Peyer's patch (tissue), 4 donors: ENCODE results near the gene ARL8B. TPM values are rescaled to one million over a fixed set of nuclear protein-coding genes. Genes with fewer than 3 reads are reported as not detected.
"Not testable (repeated sequence)": the region's sequence is repeated elsewhere in the genome, so short reads cannot be mapped to it uniquely, and the experiment has no call there.

ENCODE experiments used
- DNase-seq, 3 donors: peaks; one replicate each; pipeline ENCODE4 v3.0.0-alpha.2; 2017 to 2019
- H3K27ac ChIP-seq, 4 donors: fragments of 200-600 bp; sonication (generic); one replicate each; pipeline ENCODE4 v1.5.1; 2016 to 2019
- H3K27me3 ChIP-seq, 2 donors: fragments of 200-600 bp; sonication (generic); one replicate each; pipeline ENCODE4 v1.5.1; 2019
- H3K36me3 ChIP-seq, 3 donors: fragments of 200-600 bp; sonication (generic); one replicate each; pipeline ENCODE4 v1.5.1; 2016 to 2019
- H3K4me1 ChIP-seq, 4 donors: fragments of 200-600 bp; sonication (generic); one replicate each; pipeline ENCODE4 v1.5.1; 2016 to 2019
- H3K4me3 ChIP-seq, 4 donors: fragments of 200-600 bp; sonication (generic); 1 replicate in 3 of 4; 2 replicates in 1 of 4; pipeline ENCODE4 v1.5.1; 2016 to 2019; ENCODE audit warnings: mild to moderate bottlenecking in 1 of 4
- H3K9me3 ChIP-seq, 4 donors: fragments of 200-600 bp; sonication (generic); one replicate each; pipeline ENCODE4 v1.5.1; 2016 to 2019; ENCODE audit warnings: mild to moderate bottlenecking in 1 of 4
- CTCF ChIP-seq, 6 experiments: fragments of 450-650 bp in 4 of 6; fragments of 200-600 bp in 2 of 6; sonication (generic) in 1 of 6; IDR thresholded peaks; one replicate each; pipeline ENCODE4 v1.5.1; 2017 to 2019; ENCODE audit warnings: antibody characterized with exemption in 6 of 6, mild to moderate bottlenecking in 3 of 6, moderate library complexity in 1 of 6
- POLR2A ChIP-seq, 2 donors: fragments of 450-650 bp; IDR thresholded peaks; one replicate each; pipeline ENCODE4 v1.5.1; 2017; ENCODE audit warnings: antibody characterized with exemption in 2 of 2, mild to moderate bottlenecking in 2 of 2, moderate library complexity in 2 of 2
- total RNA-seq, 4 donors: library from RNA; depleted of rRNA; stranded (reverse); fragments of >200 nt; gene quantifications; one replicate each; pipeline ENCODE4 v1.1.0, GENCODE V29; 2016

The ARL8B gene
- total RNA-seq, 4 donors from 2014 or later, result 32.6 to 47.0 (median 36.8) TPM

GRCh38 chr3:5166846-5167245 is 44.8 kb downstream of the ARL8B start:
- H3K4me1 ChIP-seq, result peaks cover 0 to 6% (median 2%) of the 10 kb centered on the region in 4 donors
- DNase-seq, result no peak

GRCh38 chr3:5168110-5168509 is 46.0 kb downstream of the ARL8B start:
- Histone ChIP-seq H3K27me3 (no peaks in the 10 kb centered on the region), H3K36me3 (peaks cover 0 to 17% (median 0%) of the 10 kb centered on the region in 3 donors), H3K4me1 (peaks cover 0 to 6% (median 0%) of the 10 kb centered on the region in 4 donors), H3K27ac (no peak overlapping the region), H3K4me3 (no peak overlapping the region), H3K9me3 (no peaks in the 10 kb centered on the region)
- DNase-seq, result no peak
- TF ChIP-seq CTCF (IDR thresholded peaks at IDR 0.05) (no peak), POLR2A (IDR thresholded peaks at IDR 0.05) (no peak)

More at GRCh38 chr3:5166846-5167245, 44.8 kb downstream of the ARL8B start:
- H3K36me3 ChIP-seq, result peaks cover 0 to 7% (median 0%) of the 10 kb centered on the region in 3 donors
- no peak overlapping the region for H3K27ac ChIP-seq
- H3K4me3 ChIP-seq, result no peak overlapping the region
- no peaks in the 10 kb centered on the region for H3K9me3 ChIP-seq
- no peak for TF ChIP-seq CTCF (IDR thresholded peaks at IDR 0.05)
- TF ChIP-seq POLR2A (IDR thresholded peaks at IDR 0.05), result no peak
- H3K27me3 ChIP-seq, result no peaks in the 10 kb centered on the region

GRCh38 chr3:5169807-5170206 is 47.7 kb downstream of the ARL8B start:
- H3K36me3 ChIP-seq, result peaks cover 0 to 30% (median 0%) of the 10 kb centered on the region in 3 donors
- no peak for TF ChIP-seq POLR2A (IDR thresholded peaks at IDR 0.05)
- TF ChIP-seq CTCF (IDR thresholded peaks at IDR 0.05), result no peak
- H3K27me3 ChIP-seq, result no peaks in the 10 kb centered on the region
- DNase-seq, result no peak
- no peaks in the 10 kb centered on the region for H3K9me3 ChIP-seq
- H3K27ac ChIP-seq, result no peak overlapping the region
- no peak overlapping the region for H3K4me3 ChIP-seq
- H3K4me1 ChIP-seq, result peaks cover 0 to 6% (median 0%) of the 10 kb centered on the region in 4 donors

DNA sequence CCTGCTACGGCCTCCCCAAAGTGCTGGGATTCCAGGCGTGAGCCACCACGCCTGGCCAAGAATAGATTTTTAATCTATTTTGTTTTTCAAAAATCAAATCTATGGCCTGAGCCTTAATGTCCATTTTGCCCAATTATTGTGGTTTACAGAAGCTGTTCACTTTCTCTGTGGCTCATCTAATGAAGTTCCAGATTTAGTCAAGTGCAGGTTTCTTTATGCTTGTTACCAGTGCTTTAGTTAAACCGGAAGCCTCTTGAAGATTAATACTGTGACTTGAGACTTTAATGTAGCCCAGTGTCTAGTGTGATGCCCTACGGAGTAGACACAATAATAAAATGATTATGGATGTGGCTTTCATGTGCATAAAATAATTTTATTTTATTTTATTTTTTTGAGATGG is 48.9 kb downstream of the ARL8B start:
- Histone ChIP-seq H3K27me3 (no peaks in the 10 kb centered on the region), H3K27ac (no peak overlapping the region), H3K36me3 (peaks cover 0 to 38% (median 0%) of the 10 kb centered on the region in 3 donors), H3K9me3 (no peaks in the 10 kb centered on the region), H3K4me1 (peaks cover 0 to 6% (median 0%) of the 10 kb centered on the region in 4 donors), H3K4me3 (no peak overlapping the region)
- TF ChIP-seq POLR2A (IDR thresholded peaks at IDR 0.05), result no peak
- TF ChIP-seq CTCF (IDR thresholded peaks at IDR 0.05), result no peak
- no peak for DNase-seq

DNA sequence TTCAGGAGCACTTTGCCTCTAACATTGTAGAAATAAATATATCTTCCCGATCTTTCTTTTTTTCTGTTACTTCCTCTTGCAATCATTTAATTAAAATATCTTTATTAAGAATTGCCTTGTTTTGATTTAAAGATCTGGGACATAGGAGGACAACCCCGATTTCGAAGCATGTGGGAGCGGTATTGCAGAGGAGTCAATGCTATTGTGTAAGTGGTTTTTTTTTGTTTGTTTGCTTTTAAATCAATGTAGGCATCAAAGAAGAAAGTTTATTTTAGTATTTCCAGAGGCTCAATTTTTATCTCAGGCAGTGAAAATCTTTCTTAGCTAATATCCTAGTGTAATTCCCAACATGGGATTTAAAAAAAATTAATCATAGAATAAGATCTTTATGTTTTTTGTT is 49.9 kb downstream of the ARL8B start:
- no peak overlapping the region for H3K4me3 ChIP-seq
- no peak for DNase-seq
- H3K4me1 ChIP-seq, result peaks cover 0 to 6% (median 0%) of the 10 kb centered on the region in 4 donors
- no peak overlapping the region for H3K27ac ChIP-seq
- TF ChIP-seq POLR2A (IDR thresholded peaks at IDR 0.05) (no peak), CTCF (IDR thresholded peaks at IDR 0.05) (no peak)
- no peaks in the 10 kb centered on the region for H3K27me3 ChIP-seq
- H3K36me3 ChIP-seq, result peaks cover 0 to 48% (median 0%) of the 10 kb centered on the region in 3 donors
- H3K9me3 ChIP-seq, result no peaks in the 10 kb centered on the region

GRCh38 chr3:5179036-5179435 is 56.9 kb downstream of the ARL8B start:
- H3K4me3 ChIP-seq, H3K9me3 ChIP-seq, H3K27ac ChIP-seq, H3K27me3 ChIP-seq, H3K4me1 ChIP-seq, DNase-seq: not testable (repeated sequence)
- peaks cover 0 to 72% (median 0%) of the 10 kb centered on the region in 3 donors for H3K36me3 ChIP-seq
